Measurements from ENCODE around the gene SUN2. TPM values are rescaled to one million over a fixed set of nuclear protein-coding genes. Genes with fewer than 3 reads are reported as not detected.

Gene SUN2
- total RNA-seq, 1 donor from 2014 or later = 258 TPM

DNA sequence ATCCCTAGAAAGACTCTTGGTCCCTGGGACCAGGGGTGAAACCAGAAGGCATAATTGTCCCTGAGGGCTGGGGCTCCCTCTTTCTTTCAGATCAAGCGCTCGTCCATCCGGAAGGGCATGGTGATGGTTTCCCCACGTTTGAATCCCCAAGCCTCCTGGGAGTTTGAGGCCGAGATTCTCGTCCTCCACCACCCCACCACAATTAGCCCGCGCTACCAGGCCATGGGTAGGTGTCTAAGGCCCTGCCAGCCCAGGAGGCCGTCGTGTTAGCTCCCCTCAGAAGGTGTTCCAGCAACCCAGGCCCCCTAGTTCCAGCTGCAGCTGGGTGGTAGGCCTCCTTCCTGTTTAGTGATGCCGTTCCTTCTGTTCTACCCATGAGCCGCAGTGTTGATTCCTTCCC is 28.7 kb downstream of the SUN2 start:
- no peak for DNase-seq (ENCODE audit: extremely low spot score in 2 of 2)
- intact Hi-C loops (cut with DNase I) = no loop called here
- peaks cover 0 to 86% of the 10 kb centered on the region in 2 donors for H3K36me3 ChIP-seq

GRCh38 chr22:38725900-38726655 is 29.7 kb downstream of the SUN2 start:
- Histone ChIP-seq H3K36me3 (peaks cover 0 to 96% of the 10 kb centered on the region in 2 donors), H3K27me3 (no peaks in the 10 kb centered on the region), H3K4me1 (no peaks in the 10 kb centered on the region), H3K9me3 (no peaks in the 10 kb centered on the region), H3K4me3 (no peak overlapping the region), H3K27ac (no peak overlapping the region)
- intact Hi-C loops (cut with DNase I) = no loop called here
- DNase-seq (ENCODE audit: extremely low spot score in 2 of 2) = no peak
- no peak for TF ChIP-seq POLR2AphosphoS5 (IDR thresholded peaks at IDR 0.05; ENCODE audit: insufficient read depth in 1 of 2, low read depth in 1 of 2)
- TF ChIP-seq POLR2A (IDR thresholded peaks at IDR 0.05) = no peak
- TF ChIP-seq, protein P1, sequence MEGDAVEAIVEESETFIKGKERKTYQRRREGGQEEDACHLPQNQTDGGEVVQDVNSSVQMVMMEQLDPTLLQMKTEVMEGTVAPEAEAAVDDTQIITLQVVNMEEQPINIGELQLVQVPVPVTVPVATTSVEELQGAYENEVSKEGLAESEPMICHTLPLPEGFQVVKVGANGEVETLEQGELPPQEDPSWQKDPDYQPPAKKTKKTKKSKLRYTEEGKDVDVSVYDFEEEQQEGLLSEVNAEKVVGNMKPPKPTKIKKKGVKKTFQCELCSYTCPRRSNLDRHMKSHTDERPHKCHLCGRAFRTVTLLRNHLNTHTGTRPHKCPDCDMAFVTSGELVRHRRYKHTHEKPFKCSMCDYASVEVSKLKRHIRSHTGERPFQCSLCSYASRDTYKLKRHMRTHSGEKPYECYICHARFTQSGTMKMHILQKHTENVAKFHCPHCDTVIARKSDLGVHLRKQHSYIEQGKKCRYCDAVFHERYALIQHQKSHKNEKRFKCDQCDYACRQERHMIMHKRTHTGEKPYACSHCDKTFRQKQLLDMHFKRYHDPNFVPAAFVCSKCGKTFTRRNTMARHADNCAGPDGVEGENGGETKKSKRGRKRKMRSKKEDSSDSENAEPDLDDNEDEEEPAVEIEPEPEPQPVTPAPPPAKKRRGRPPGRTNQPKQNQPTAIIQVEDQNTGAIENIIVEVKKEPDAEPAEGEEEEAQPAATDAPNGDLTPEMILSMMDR (IDR thresholded peaks at IDR 0.05) = no peak

More for the DNA sequence above, 28.7 kb downstream of the SUN2 start:
- Histone ChIP-seq H3K4me1 (peaks cover under 1% of the 10 kb centered on the region), H3K27ac (no peak overlapping the region), H3K4me3 (no peak overlapping the region), H3K27me3 (no peaks in the 10 kb centered on the region), H3K9me3 (no peaks in the 10 kb centered on the region)
- no peak for TF ChIP-seq POLR2A (IDR thresholded peaks at IDR 0.05)
- no peak for TF ChIP-seq POLR2AphosphoS5 (IDR thresholded peaks at IDR 0.05; ENCODE audit: insufficient read depth in 1 of 2, low read depth in 1 of 2)
- TF ChIP-seq, protein P1 (IDR thresholded peaks at IDR 0.05) = no peak

DNA sequence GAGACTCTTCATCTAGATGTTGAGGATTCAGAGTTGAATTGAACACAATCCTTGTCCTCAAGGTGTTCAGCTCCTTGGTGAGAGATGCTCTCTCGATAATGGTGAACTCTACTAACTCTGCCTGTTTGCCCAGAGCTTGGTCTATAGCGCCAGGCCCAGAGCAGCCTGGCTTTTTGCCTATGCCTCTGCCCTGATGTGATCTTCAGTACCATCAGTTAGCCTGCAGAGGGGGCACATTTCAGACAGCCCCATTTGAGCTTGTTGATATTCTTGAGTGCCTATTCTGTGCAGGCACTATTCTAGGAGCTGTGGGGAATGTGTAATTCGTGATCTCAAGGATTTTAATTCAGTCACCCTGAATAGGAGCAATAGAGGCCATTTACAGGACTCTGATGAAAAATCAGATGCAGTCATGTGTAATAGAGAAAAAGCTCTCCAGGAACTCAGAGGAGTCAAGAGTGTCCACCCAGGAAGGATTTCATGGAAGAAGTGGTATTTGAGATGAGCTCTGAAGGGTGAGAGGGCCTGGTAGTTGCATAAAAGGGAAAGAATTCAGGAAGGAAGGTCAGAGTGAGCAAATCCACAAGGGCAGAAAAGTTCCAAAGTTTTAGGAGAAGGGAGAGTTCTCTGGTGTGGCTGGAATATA is 30.7 kb downstream of the SUN2 start:
- H3K9me3 ChIP-seq = no peaks in the 10 kb centered on the region
- no peak for DNase-seq (ENCODE audit: extremely low spot score in 2 of 2)
- TF ChIP-seq, protein P1 (IDR thresholded peaks at IDR 0.05) = no peak
- TF ChIP-seq POLR2AphosphoS5 (IDR thresholded peaks at IDR 0.05; ENCODE audit: insufficient read depth in 1 of 2, low read depth in 1 of 2) (no peak), POLR2A (IDR thresholded peaks at IDR 0.05) (no peak)

DNA sequence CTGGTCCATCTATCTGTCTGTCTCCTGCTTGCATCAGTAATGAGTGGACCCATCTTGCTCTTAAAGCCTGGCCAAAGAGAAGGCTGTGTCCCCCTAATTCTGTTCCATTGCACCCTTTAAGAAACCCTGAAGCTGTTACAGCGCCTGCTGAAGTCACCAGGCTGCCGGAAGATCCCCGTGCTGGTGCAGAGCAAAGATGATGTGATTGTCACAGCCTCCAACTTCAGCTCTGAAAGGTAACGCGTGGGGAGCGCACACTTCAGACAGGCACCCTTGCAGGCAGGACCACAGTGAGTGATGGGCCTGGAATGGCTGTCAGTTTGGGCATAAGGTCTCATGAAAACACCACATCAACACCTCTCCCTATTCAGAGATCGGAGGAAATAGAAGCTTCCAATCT is 31.6 kb downstream of the SUN2 start:
- no peak overlapping the region for H3K4me3 ChIP-seq
- H3K4me1 ChIP-seq = peaks cover under 1% of the 10 kb centered on the region
- intact Hi-C loops (cut with DNase I) = no loop called here
- TF ChIP-seq, protein P1 (IDR thresholded peaks at IDR 0.05) = no peak
- TF ChIP-seq POLR2A (IDR thresholded peaks at IDR 0.05) (no peak), POLR2AphosphoS5 (IDR thresholded peaks at IDR 0.05; ENCODE audit: insufficient read depth in 1 of 2, low read depth in 1 of 2) (no peak)
- H3K27me3 ChIP-seq = no peaks in the 10 kb centered on the region
- no peak for DNase-seq (ENCODE audit: extremely low spot score in 2 of 2)
- peaks cover 0 to 83% of the 10 kb centered on the region in 2 donors for H3K36me3 ChIP-seq
- no peak overlapping the region for H3K27ac ChIP-seq
- H3K9me3 ChIP-seq = no peaks in the 10 kb centered on the region

More for the DNA sequence above, 30.7 kb downstream of the SUN2 start:
- Histone ChIP-seq H3K27ac (no peak overlapping the region), H3K27me3 (no peaks in the 10 kb centered on the region), H3K36me3 (peaks cover 0 to 91% of the 10 kb centered on the region in 2 donors), H3K4me1 (no peaks in the 10 kb centered on the region), H3K4me3 (no peak overlapping the region)
- intact Hi-C loops (cut with DNase I) = no loop called here

- Histone ChIP-seq H3K4me1 (peaks cover 8% of the 10 kb centered on the region), H3K9me3 (no peaks in the 10 kb centered on the region), H3K27ac (no peak overlapping the region), H3K27me3 (no peaks in the 10 kb centered on the region), H3K36me3 (peaks cover 0 to 65% of the 10 kb centered on the region in 2 donors), H3K4me3 (no peak overlapping the region)
- no peak for DNase-seq (ENCODE audit: extremely low spot score in 2 of 2)
- intact Hi-C loops (cut with DNase I) = no loop called here
- TF ChIP-seq POLR2AphosphoS5 (IDR thresholded peaks at IDR 0.05; ENCODE audit: insufficient read depth in 1 of 2, low read depth in 1 of 2) (no peak), POLR2A (IDR thresholded peaks at IDR 0.05) (no peak)
- TF ChIP-seq, protein P1 (IDR thresholded peaks at IDR 0.05) = no peak
Measured at GRCh38 chr22:38721551-38721950, 34.2 kb downstream of the SUN2 start.
